22Rv1 (cell line): Measurements from ENCODE around the gene ZNF584.

Experiments used
- H3K27ac ChIP-seq: fragments of 450-650 bp; 2 replicates; pipeline ENCODE4 v1.5.1; 2017
- ZFX ChIP-seq: fragments of 450-650 bp; IDR thresholded peaks from 2 replicates; pipeline ENCODE4 v1.6.1; 2017; ENCODE audit warnings: antibody characterized with exemption, borderline replicate concordance
- TF ChIP-seq, protein P1 (sequence below): fragments of 450-650 bp; IDR thresholded peaks from 2 replicates; pipeline ENCODE4 v1.5.1; 2017; ENCODE audit warnings: mild to moderate bottlenecking

ZNF584 gene

DNA sequence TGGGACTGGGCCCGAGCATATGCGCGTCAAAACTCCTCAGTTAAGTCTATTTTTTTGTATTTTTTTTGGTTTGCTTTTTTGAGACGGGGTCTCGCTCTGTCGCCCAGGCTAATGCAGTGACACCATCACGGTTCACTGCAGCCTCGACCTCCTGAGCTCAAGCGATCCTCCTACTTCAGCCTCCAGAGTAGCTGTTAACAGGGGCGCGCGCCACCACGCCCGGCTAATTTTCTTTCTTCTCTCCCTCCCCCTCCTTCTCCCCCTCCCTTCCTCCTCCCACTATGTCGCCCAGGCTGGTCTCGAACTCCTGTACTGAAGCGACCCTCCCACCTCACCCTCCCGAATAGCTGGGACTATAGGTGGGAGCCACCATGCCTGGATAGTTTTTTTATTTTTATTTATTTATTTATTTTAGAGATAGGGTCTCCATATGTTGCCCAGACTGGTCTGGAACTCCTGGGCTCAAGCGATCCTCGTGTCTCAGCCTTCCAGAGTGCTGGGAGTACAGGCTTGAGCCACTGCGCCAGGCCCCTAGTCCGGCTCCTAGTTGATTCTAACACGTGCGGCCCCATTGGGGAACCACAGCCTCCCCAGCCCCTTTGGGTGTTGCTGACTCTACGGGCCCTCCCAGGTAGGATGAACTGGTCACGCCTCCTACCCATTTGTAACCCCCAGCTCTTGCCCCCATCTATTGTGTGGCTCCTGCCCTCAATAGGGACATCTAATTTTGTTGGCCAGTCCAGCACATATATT lies 26.8 kb upstream of the ZNF584 start:
- no peak for TF ChIP-seq ZFX
- TF ChIP-seq, protein P1, sequence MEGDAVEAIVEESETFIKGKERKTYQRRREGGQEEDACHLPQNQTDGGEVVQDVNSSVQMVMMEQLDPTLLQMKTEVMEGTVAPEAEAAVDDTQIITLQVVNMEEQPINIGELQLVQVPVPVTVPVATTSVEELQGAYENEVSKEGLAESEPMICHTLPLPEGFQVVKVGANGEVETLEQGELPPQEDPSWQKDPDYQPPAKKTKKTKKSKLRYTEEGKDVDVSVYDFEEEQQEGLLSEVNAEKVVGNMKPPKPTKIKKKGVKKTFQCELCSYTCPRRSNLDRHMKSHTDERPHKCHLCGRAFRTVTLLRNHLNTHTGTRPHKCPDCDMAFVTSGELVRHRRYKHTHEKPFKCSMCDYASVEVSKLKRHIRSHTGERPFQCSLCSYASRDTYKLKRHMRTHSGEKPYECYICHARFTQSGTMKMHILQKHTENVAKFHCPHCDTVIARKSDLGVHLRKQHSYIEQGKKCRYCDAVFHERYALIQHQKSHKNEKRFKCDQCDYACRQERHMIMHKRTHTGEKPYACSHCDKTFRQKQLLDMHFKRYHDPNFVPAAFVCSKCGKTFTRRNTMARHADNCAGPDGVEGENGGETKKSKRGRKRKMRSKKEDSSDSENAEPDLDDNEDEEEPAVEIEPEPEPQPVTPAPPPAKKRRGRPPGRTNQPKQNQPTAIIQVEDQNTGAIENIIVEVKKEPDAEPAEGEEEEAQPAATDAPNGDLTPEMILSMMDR = no peak
- peak overlapping the region; percentile 88 for H3K27ac ChIP-seq

DNA sequence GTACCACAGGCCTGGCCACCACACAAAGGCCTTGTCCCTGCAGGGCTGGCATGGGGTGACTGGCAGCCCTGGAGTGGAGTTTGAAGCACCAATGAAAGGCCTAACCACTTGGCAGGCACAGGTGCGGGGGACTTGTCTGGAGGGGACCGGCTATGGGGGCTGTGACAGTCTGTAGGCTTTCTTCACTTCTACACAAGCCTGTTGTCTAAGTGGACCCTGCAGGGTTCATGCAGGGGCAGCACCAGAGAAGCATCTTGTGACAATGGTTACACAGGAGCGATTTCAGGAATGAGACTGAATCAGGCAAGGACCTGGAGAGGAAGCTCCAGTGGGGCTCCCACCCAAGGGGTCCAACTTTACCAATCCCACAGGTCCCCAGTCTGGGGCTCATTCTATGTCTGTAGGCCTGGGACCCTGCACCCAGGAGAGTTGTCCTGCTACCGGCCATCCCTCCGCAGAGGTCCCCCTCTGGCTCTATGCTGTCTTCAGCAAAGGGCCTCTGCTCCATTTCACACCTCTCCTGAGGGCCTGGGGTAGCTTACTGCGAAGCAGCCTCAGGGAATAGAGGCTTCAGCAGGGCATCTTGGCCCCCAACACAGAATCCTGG lies 25.3 kb upstream of the ZNF584 start:
- peak overlapping the region; percentile 88; the same call in 1 of the 2 replicates for H3K27ac ChIP-seq
- TF ChIP-seq ZFX = no peak
- TF ChIP-seq, protein P1 = no peak

DNA sequence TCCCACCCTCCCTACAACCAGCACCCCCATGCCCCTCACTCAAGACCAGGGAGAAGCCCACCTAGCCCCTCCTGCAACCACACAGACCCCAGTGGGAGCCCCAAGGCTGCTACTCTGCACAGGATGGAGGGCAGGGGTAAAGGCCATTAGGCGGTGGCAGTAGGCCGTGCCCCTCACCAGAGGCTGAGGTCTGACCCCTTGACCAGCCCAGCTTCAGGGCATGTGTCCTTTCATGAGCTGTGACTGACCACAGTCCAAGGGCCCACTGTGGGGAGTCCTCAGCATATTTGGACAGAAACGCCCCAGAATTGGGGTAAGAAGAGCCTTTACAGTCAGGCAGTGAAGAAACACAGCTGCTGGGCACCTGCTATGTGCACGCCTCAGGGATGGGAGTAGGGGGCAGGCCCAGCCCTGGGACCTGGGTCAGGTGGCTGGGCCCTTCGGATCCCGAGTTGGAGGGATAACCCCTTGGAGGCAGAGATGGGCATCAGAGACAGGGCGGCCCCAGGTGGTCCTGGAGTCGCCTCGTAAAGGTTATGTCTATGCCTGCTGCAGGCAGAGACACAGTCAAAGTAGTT lies 23.0 kb upstream of the ZNF584 start:
- TF ChIP-seq ZFX = no peak
- TF ChIP-seq, protein P1 = no peak
- H3K27ac ChIP-seq = peak overlapping the region; percentile 98

DNA sequence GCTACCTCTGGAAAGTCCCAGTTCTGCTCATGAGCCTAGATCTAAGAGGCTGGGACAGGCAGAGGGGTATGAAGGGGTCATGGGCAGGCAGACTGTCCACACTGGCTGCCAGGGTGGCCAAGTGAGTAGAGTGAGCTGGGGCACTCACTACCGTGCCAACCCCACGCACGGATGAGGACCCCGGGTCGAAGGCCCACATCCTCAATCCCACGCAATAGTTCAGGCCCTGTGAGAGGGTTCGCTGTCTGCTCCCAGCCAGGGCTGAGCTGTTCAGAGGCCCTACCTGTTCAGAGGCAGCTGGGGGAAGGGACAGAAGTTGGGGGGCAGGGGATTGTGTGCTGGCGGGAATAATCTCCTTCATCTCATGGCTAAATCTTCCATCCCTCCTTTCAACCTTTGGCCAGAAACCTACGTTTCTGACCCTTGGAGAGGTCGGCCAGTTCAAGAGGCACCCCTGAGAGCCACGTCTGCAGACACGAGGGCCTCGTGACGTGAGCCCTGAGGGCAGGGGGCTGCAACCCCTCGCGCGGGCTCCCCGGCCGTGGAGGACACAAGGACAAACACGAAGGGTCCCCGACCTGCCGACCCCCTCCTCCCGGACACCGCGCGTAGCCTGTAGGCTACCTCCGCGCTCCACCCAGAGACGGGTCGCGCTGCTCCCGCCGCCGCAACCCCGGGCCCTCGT lies 22.4 kb upstream of the ZNF584 start:
- TF ChIP-seq ZFX = no peak
- TF ChIP-seq, protein P1 = no peak
- H3K27ac ChIP-seq = peak overlapping the region; percentile 98

DNA sequence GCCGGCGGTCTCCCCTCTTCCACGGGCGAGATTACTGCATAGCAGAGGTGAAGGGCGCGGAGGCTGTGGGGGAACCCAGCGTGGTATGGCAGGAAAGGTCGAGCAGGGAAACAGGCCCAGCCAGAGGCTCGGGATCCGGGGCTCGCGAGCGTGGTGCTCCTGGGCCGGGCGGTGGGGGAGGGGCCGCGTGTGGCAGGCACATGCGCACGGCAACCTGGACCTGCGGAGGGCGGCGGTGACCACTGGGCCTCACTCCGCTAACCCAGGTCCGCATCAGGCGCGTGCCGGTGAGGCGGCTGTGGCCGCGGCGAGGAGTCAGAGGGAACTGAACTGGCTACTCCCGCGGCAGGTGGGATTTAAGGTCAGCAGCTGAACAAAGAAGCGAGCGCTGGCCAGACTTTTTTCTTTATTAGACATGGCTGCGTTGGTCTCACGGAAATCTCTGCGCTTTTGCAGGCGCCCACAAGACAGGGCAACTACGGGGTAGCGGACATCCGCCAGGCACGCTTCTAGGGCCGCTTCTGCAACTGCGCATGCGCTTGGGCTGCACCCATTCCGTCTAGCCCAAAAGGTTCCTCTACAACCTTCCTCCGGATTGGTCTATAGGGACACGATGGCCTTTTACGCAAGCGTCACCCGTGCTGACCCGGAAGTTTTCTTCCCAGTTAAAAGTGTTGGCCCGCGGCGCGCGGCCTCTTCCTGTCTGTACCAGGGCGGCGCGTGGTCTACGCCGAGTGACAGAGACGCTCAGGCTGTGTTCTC lies 21.7 kb upstream of the ZNF584 start, which contains the start of gene RPS5:
RPS5 (plus strand) TSS at position 694 of the 762 bp plus-strand sequence. CDS start 869 bp downstream, outside the sequence.
- H3K27ac ChIP-seq = peak within 1 kb of the TSS; percentile 98
- TF ChIP-seq, protein P1 = no peak
- no peak for TF ChIP-seq ZFX

DNA sequence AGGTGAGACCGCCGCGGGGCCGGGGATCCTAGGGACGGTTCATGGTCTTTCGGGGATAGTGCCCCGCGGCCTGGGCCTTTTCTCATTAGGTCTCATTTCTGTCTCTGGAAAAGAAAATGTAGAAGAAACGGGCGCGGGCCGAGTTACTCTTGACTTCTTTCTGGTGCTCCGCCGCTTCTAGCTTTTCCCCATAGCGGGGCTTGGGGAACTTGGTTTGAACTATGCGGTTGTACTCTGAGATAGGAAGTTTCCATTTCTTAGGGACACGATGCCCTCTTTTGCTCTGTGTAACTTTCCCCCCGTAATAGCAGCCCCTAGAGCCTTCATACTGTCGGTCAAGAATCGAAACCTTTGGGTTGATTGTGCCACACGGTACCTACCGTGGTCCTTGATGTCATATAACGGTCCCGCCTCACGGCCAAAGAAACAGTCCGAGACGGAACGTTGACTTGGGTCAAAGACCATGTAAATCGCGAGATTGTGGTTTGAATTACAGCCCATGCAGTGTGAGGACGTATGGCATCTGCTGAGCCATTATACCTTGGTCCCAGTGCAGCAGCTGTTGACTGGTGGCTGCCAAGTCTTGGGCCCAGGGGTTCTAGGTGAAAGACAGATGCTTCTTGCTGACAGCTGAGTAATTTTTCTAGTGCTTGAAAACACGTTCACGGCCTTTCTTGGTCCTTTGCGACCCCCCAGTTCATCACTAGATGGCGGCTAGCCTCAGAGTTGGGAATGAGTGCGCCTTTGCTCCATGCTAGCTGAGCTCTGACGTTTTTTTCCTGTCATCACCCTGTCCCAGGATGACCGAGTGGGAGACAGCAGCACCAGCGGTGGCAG lies 20.9 kb upstream of the ZNF584 start:
- peak overlapping the region; percentile 98 for H3K27ac ChIP-seq
- TF ChIP-seq ZFX = no peak
- TF ChIP-seq, protein P1 = peak; percentile 17; the same call in 1 of the 2 replicates
